Measurements from ENCODE around the gene IQCK.

Gene IQCK

GRCh38 chr16:19876501-19877059 is 158.5 kb downstream of the IQCK start:
- Mint-ChIP-seq H3K4me3 (no peak overlapping the region), H3K9me3 (no peaks in the 10 kb centered on the region), H3K27ac (no peak overlapping the region), H3K27me3 (peaks cover 15% of the 10 kb centered on the region), H3K36me3 (no peaks in the 10 kb centered on the region), H3K4me1 (no peaks in the 10 kb centered on the region)
- ATAC-seq (ENCODE audit: low read depth), result no peak
- DNase-seq (ENCODE audit: low spot score in 2 of 2), result no peak

GRCh38 chr16:19878757-19879156 is 160.7 kb downstream of the IQCK start:
- no peak overlapping the region for H3K4me3 Mint-ChIP-seq
- no peaks in the 10 kb centered on the region for H3K9me3 Mint-ChIP-seq
- H3K4me1 Mint-ChIP-seq, result no peaks in the 10 kb centered on the region
- H3K27ac Mint-ChIP-seq, result no peak overlapping the region
- DNase-seq (ENCODE audit: low spot score in 2 of 2) (no peak), ATAC-seq (ENCODE audit: low read depth) (no peak)
- H3K27me3 Mint-ChIP-seq, result peaks cover 24% of the 10 kb centered on the region
- H3K36me3 Mint-ChIP-seq, result no peaks in the 10 kb centered on the region

GRCh38 chr16:19879241-19879792 is 161.2 kb downstream of the IQCK start:
- peaks cover 5% of the 10 kb centered on the region for H3K4me1 Mint-ChIP-seq
- H3K27me3 Mint-ChIP-seq, result peaks cover 22% of the 10 kb centered on the region
- H3K9me3 Mint-ChIP-seq, result no peaks in the 10 kb centered on the region
- DNase-seq (ENCODE audit: low spot score in 2 of 2) (no peak), ATAC-seq (ENCODE audit: low read depth) (no peak)
- no peak overlapping the region for H3K4me3 Mint-ChIP-seq
- H3K27ac Mint-ChIP-seq, result no peak overlapping the region
- no peaks in the 10 kb centered on the region for H3K36me3 Mint-ChIP-seq

- H3K4me3 Mint-ChIP-seq, result no peak overlapping the region
- no peak for ATAC-seq (ENCODE audit: low read depth)
- H3K4me1 Mint-ChIP-seq, result peaks cover 17% of the 10 kb centered on the region
- no peak for DNase-seq (ENCODE audit: low spot score in 2 of 2)
- no peak overlapping the region for H3K27ac Mint-ChIP-seq
- H3K36me3 Mint-ChIP-seq, result peaks cover 2% of the 10 kb centered on the region
- H3K27me3 Mint-ChIP-seq, result peaks cover 33% of the 10 kb centered on the region
- H3K9me3 Mint-ChIP-seq, result no peaks in the 10 kb centered on the region
These were observed 163.0 kb downstream of the IQCK start for GRCh38 chr16:19881028-19881427.

- H3K27ac Mint-ChIP-seq, result no peak overlapping the region
- peaks cover 33% of the 10 kb centered on the region for H3K27me3 Mint-ChIP-seq
- peaks cover 2% of the 10 kb centered on the region for H3K36me3 Mint-ChIP-seq
- H3K4me3 Mint-ChIP-seq, result no peak overlapping the region
- H3K4me1 Mint-ChIP-seq, result peaks cover 22% of the 10 kb centered on the region
- DNase-seq (ENCODE audit: low spot score in 2 of 2) (no peak), ATAC-seq (ENCODE audit: low read depth) (no peak)
- H3K9me3 Mint-ChIP-seq, result no peaks in the 10 kb centered on the region
These were observed 163.7 kb downstream of the IQCK start for GRCh38 chr16:19881783-19882182.

- no peak for ATAC-seq (ENCODE audit: low read depth)
These were observed 164.1 kb downstream of the IQCK start for GRCh38 chr16:19882186-19882585.

GRCh38 chr16:19882646-19883045 is 164.6 kb downstream of the IQCK start:
- peaks cover 31% of the 10 kb centered on the region for H3K27me3 Mint-ChIP-seq
- H3K4me3 Mint-ChIP-seq, result no peak overlapping the region
- ATAC-seq (ENCODE audit: low read depth), result no peak
- peaks cover 22% of the 10 kb centered on the region for H3K4me1 Mint-ChIP-seq
- peaks cover 2% of the 10 kb centered on the region for H3K36me3 Mint-ChIP-seq
- H3K27ac Mint-ChIP-seq, result no peak overlapping the region
- no peaks in the 10 kb centered on the region for H3K9me3 Mint-ChIP-seq
- no peak for DNase-seq (ENCODE audit: low spot score in 2 of 2)

More at GRCh38 chr16:19882186-19882585, 164.1 kb downstream of the IQCK start:
- Mint-ChIP-seq H3K27ac (no peak overlapping the region), H3K4me1 (peaks cover 22% of the 10 kb centered on the region), H3K36me3 (peaks cover 2% of the 10 kb centered on the region), H3K27me3 (peaks cover 32% of the 10 kb centered on the region), H3K9me3 (no peaks in the 10 kb centered on the region), H3K4me3 (no peak overlapping the region)
- no peak for DNase-seq (ENCODE audit: low spot score in 2 of 2)

- Mint-ChIP-seq H3K9me3 (no peaks in the 10 kb centered on the region), H3K27me3 (peaks cover 31% of the 10 kb centered on the region), H3K4me1 (peaks cover 22% of the 10 kb centered on the region), H3K4me3 (peak overlapping the region; percentile 21), H3K36me3 (peaks cover 2% of the 10 kb centered on the region), H3K27ac (no peak overlapping the region)
- DNase-seq (ENCODE audit: low spot score in 2 of 2), result peak in 1 of 2 donors; percentile 19
- no peak for ATAC-seq (ENCODE audit: low read depth)
These were observed 165.4 kb downstream of the IQCK start for GRCh38 chr16:19883296-19883965.

GRCh38 chr16:19883966-19884485 is 166.0 kb downstream of the IQCK start:
- Mint-ChIP-seq H3K4me3 (peak overlapping the region; percentile 74), H3K4me1 (peaks cover 22% of the 10 kb centered on the region), H3K9me3 (no peaks in the 10 kb centered on the region), H3K36me3 (peaks cover 2% of the 10 kb centered on the region), H3K27me3 (peaks cover 32% of the 10 kb centered on the region), H3K27ac (no peak overlapping the region)
- no peak for DNase-seq (ENCODE audit: low spot score in 2 of 2)
- no peak for ATAC-seq (ENCODE audit: low read depth)

GRCh38 chr16:19884611-19885450 is 166.8 kb downstream of the IQCK start, which contains the start of gene GPRC5B:
GPRC5B (minus strand) TSS chr16:19884848; CDS start chr16:19872845, 12,003 bp downstream.
- Mint-ChIP-seq H3K4me1 (peaks cover 22% of the 10 kb centered on the region), H3K27ac (no peak within 1 kb of the TSS), H3K4me3 (peak within 1 kb of the TSS; percentile 89), H3K9me3 (no peaks in the 10 kb centered on the region), H3K27me3 (peaks cover 31% of the 10 kb centered on the region), H3K36me3 (peaks cover 2% of the 10 kb centered on the region)
- DNase-seq (ENCODE audit: low spot score in 2 of 2), result peak; percentile 31 to 55
- ATAC-seq (ENCODE audit: low read depth), result peak; percentile 67

- H3K36me3 Mint-ChIP-seq, result peaks cover 2% of the 10 kb centered on the region
- no peaks in the 10 kb centered on the region for H3K9me3 Mint-ChIP-seq
- peak overlapping the region; percentile 89 for H3K4me3 Mint-ChIP-seq
- H3K4me1 Mint-ChIP-seq, result peaks cover 22% of the 10 kb centered on the region
- H3K27ac Mint-ChIP-seq, result peak overlapping the region; percentile 41
- H3K27me3 Mint-ChIP-seq, result peaks cover 31% of the 10 kb centered on the region
- ATAC-seq (ENCODE audit: low read depth) (no peak), DNase-seq (ENCODE audit: low spot score in 2 of 2) (peak in 1 of 2 donors; percentile 30)
These were observed 167.5 kb downstream of the IQCK start for GRCh38 chr16:19885451-19886072.

GRCh38 chr16:19886073-19886941 is 168.2 kb downstream of the IQCK start:
- Mint-ChIP-seq H3K27ac (peak overlapping the region; percentile 41), H3K9me3 (no peaks in the 10 kb centered on the region)
- peak; percentile 62 for ATAC-seq (ENCODE audit: low read depth)

GRCh38 chr16:19888834-19889233 is 170.8 kb downstream of the IQCK start:
- Mint-ChIP-seq H3K36me3 (peaks cover 2% of the 10 kb centered on the region), H3K4me3 (no peak overlapping the region), H3K27ac (no peak overlapping the region), H3K4me1 (peaks cover 22% of the 10 kb centered on the region), H3K9me3 (no peaks in the 10 kb centered on the region), H3K27me3 (peaks cover 20% of the 10 kb centered on the region)
- ATAC-seq (ENCODE audit: low read depth) (no peak), DNase-seq (ENCODE audit: low spot score in 2 of 2) (no peak)

More at GRCh38 chr16:19886073-19886941, 168.2 kb downstream of the IQCK start:
- Mint-ChIP-seq H3K4me1 (peaks cover 22% of the 10 kb centered on the region), H3K36me3 (peaks cover 2% of the 10 kb centered on the region), H3K27me3 (peaks cover 29% of the 10 kb centered on the region), H3K4me3 (peak overlapping the region; percentile 89)
- DNase-seq (ENCODE audit: low spot score in 2 of 2), result peak; percentile 63 to 67
